Measurements from ENCODE around the gene C14orf39. TPM values are rescaled to one million over a fixed set of nuclear protein-coding genes. Genes with fewer than 3 reads are reported as not detected.

The C14orf39 gene
- total RNA-seq, 4 donors from 2014 or later: 0.30 to 2.0 (median 0.39) TPM; not detected in 1

DNA sequence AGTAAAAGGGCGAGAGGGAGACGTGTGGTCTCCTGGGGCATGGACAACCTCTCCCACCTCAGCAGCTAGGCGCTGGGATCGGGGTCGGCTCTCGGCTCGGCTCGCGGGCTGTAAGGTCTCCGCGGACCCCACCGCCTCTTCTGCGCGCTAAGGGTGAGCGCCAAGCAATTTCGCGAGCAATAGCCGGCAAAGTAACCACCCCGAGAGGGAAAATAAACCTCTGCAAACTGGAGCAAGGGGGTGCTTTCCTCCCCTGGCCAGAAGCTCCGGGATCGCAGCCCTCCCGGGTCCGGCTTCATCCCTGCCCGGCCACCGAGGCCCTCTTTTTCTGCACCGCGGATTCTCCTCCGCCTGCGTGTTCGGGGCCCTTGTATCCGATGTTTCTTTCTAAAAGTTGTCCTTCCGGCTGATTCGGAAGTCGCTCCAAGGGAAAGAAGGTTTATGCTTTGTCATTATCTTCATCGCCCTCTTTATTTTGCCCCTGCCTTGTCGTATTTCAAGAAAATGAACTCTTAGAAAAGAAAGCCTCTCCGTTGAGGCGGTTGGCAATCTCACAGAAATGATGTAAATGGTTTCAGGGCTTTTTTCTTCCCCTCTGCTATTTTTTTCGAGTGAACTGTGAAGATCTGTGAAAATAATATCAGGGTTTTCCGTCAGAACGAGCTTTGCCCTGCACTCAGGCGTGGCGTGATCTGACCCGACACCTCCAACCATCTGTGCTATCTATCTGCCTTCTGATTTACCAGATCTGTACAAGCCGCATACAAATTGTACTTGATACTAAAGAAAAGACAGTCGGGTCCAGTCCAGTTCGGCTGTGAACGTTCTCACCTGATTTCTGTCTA, 21.3 kb upstream of the C14orf39 start:
- DNase-seq (ENCODE audit: low spot score in 2 of 2): no peak
- TF ChIP-seq EP300 (IDR thresholded peaks at IDR 0.05): no peak
- no peak for TF ChIP-seq POLR2A (IDR thresholded peaks at IDR 0.05)
- TF ChIP-seq, protein P1, sequence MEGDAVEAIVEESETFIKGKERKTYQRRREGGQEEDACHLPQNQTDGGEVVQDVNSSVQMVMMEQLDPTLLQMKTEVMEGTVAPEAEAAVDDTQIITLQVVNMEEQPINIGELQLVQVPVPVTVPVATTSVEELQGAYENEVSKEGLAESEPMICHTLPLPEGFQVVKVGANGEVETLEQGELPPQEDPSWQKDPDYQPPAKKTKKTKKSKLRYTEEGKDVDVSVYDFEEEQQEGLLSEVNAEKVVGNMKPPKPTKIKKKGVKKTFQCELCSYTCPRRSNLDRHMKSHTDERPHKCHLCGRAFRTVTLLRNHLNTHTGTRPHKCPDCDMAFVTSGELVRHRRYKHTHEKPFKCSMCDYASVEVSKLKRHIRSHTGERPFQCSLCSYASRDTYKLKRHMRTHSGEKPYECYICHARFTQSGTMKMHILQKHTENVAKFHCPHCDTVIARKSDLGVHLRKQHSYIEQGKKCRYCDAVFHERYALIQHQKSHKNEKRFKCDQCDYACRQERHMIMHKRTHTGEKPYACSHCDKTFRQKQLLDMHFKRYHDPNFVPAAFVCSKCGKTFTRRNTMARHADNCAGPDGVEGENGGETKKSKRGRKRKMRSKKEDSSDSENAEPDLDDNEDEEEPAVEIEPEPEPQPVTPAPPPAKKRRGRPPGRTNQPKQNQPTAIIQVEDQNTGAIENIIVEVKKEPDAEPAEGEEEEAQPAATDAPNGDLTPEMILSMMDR (IDR thresholded peaks at IDR 0.05): no peak
- Histone ChIP-seq H3K4me1 (peaks cover 0 to 51% (median 17%) of the 10 kb centered on the region in 4 donors), H3K4me3 (no peak overlapping the region), H3K27ac (no peak overlapping the region), H3K9me3 (no peaks in the 10 kb centered on the region), H3K36me3 (no peaks in the 10 kb centered on the region), H3K27me3 (peaks cover 0 to 96% of the 10 kb centered on the region in 2 donors)
- WGBS, 2 donors: 6 to 12% methylated on average over 33 to 48 of the region's 48 CpGs

DNA sequence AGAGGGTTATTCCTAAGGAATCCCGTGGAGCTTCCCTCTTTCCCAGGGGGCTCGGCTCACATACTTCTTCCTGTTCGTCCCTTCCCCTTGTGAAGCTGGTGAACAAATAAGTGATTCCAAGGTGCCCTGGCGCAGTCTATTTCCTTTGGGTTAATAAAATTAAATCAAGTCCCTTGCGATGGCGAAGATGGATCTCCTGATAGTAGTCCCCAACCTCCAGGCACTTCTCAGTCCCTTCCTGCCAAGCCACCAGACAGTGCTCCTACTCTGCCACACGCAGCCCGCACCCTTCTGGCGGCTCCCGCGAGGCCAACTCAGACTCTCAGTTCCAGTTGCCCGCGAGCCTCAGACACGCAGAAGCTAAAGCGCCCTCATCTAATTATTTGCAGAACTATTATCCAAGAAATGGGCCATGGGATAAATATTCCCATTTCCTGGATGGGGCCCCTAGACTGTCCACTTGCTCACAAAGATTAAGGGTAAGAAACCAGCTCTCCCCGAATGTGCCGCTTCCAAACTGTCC, 20.7 kb upstream of the C14orf39 start:
- Histone ChIP-seq H3K36me3 (no peaks in the 10 kb centered on the region), H3K9me3 (no peaks in the 10 kb centered on the region), H3K4me1 (peaks cover 0 to 51% (median 17%) of the 10 kb centered on the region in 4 donors), H3K27ac (no peak overlapping the region), H3K4me3 (no peak overlapping the region), H3K27me3 (peaks cover 0 to 91% of the 10 kb centered on the region in 2 donors)
- WGBS, 2 donors: 8 to 11% methylated on average over 17 of the region's 17 CpGs
- no peak for TF ChIP-seq POLR2A (IDR thresholded peaks at IDR 0.05)
- TF ChIP-seq EP300 (IDR thresholded peaks at IDR 0.05): no peak
- TF ChIP-seq, protein P1 (IDR thresholded peaks at IDR 0.05): no peak
- DNase-seq (ENCODE audit: low spot score in 2 of 2): no peak

DNA sequence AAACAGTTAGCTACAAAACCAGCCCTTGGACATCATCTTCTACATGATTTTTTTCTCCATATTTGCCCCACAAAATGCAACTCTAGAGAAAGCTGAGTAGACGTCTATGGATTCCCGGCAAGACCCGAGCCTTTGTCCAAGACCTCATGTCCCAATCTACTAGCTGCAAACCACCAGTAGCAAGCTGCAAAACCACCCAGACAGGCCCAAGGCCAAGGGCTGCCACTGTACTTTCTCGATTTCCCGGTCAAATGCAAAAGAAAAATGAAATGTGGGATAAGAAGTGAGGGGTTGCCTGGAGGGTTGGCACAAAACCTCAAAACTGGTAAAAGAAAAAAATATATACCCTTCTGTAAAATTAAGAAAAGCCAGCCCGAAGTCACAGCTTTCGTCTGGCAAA, 20.1 kb upstream of the C14orf39 start:
- H3K27me3 ChIP-seq: peaks cover 0 to 91% of the 10 kb centered on the region in 2 donors

DNA sequence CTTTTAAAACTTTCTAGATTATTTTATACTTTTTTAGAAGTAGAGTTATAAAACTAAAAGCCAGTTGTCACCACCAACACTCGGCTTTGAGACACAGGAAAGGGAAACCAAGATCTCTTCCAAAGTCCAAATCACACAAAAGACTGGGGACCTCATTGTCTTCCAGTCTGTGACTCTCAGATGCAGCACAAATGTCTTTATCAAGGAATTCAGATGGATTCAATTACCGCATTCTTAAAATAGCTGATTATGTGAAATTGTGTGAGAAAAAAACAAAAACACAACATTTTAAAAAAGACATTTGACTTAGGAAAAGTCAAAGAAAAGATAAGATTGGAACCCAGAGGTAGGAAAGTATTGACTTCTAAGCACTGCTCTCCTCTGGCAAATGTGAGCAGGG, 19.6 kb upstream of the C14orf39 start:
- Histone ChIP-seq H3K4me3 (no peak overlapping the region), H3K4me1 (peaks cover 0 to 41% (median 8%) of the 10 kb centered on the region in 4 donors), H3K27me3 (peaks cover 0 to 87% of the 10 kb centered on the region in 2 donors), H3K9me3 (no peaks in the 10 kb centered on the region), H3K36me3 (no peaks in the 10 kb centered on the region), H3K27ac (no peak overlapping the region)
- TF ChIP-seq, protein P1 (IDR thresholded peaks at IDR 0.05): no peak
- 35 to 52% methylated on average over 2 of the region's 2 CpGs for WGBS, 2 donors
- DNase-seq (ENCODE audit: low spot score in 2 of 2): no peak

More for the DNA sequence above, 20.1 kb upstream of the C14orf39 start:
- 9 to 10% methylated on average over 7 of the region's 7 CpGs for WGBS, 2 donors
- Histone ChIP-seq H3K9me3 (no peaks in the 10 kb centered on the region), H3K36me3 (no peaks in the 10 kb centered on the region), H3K27ac (no peak overlapping the region), H3K4me1 (peaks cover 0 to 47% (median 13%) of the 10 kb centered on the region in 4 donors), H3K4me3 (no peak overlapping the region)
- no peak for TF ChIP-seq POLR2A (IDR thresholded peaks at IDR 0.05)
- TF ChIP-seq, protein P1 (IDR thresholded peaks at IDR 0.05): no peak
- TF ChIP-seq EP300 (IDR thresholded peaks at IDR 0.05): no peak
- DNase-seq (ENCODE audit: low spot score in 2 of 2): no peak

DNA sequence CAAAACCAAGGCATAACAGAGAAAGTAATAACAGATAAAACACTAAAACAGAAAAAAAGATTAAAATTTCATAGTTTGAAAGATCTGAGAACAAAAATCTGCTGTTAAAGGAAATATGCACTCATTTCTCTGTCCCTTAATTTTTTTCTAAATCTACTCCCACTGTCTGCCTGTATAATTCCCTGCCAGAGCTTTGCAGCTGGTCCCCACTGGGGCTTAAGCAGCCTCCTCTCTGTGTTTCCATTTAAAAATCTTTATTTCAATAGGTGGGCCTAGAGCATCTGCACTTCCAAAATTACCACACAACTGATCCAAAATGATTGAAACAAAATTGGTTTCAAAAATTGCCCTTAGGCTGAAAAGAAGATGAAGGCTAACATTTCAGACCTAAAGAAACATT, 16.7 kb upstream of the C14orf39 start:
- Histone ChIP-seq H3K4me1 (peaks cover 0 to 13% (median 0%) of the 10 kb centered on the region in 4 donors), H3K27me3 (peaks cover 0 to 64% of the 10 kb centered on the region in 2 donors), H3K4me3 (no peak overlapping the region), H3K36me3 (no peaks in the 10 kb centered on the region), H3K27ac (no peak overlapping the region), H3K9me3 (no peaks in the 10 kb centered on the region)
- no peak for DNase-seq (ENCODE audit: low spot score in 2 of 2)
- TF ChIP-seq EP300 (IDR thresholded peaks at IDR 0.05) (no peak), POLR2A (IDR thresholded peaks at IDR 0.05) (no peak)
- TF ChIP-seq, protein P1 (IDR thresholded peaks at IDR 0.05): no peak

All from tibial nerve (tissue), 4 donors.